DND-41 (cell line): Measurements from ENCODE around the gene MMEL1.

Source experiments
- CTCF ChIP-seq: IDR thresholded peaks from 2 replicates; pipeline ENCODE4 v1.5.1; 2012; ENCODE audit warnings: borderline replicate concordance, low read length, moderate library complexity, mild to moderate bottlenecking; ENCODE audit not compliant: poor library complexity, severe bottlenecking; ENCODE audit errors: extremely low read depth
- EZH2 ChIP-seq: IDR thresholded peaks from 3 replicates; pipeline ENCODE4 v1.6.1; 2012; ENCODE audit warnings: borderline replicate concordance, low read depth, mild to moderate bottlenecking, moderate library complexity, low read length, inconsistent platforms; ENCODE audit not compliant: severe bottlenecking

- TF ChIP-seq CTCF (no peak), EZH2 (no peak)
Observed at GRCh38 chr1:2597441-2598328, 35.1 kb downstream of the MMEL1 start.
